ENCODE measurements around the gene SPECC1L.

The SPECC1L gene

GRCh38 chr22:24404561-24405275 lies 134.1 kb downstream of the SPECC1L start:
- DNase-seq = no peak

GRCh38 chr22:24405631-24406321 lies 135.1 kb downstream of the SPECC1L start:
- no peak for DNase-seq

GRCh38 chr22:24406322-24407277 lies 136.0 kb downstream of the SPECC1L start:
- DNase-seq = no peak

GRCh38 chr22:24407278-24407665 lies 136.6 kb downstream of the SPECC1L start:
- DNase-seq = no peak

GRCh38 chr22:24407884-24408283 lies 137.3 kb downstream of the SPECC1L start:
- no peak for DNase-seq

GRCh38 chr22:24408630-24409029 lies 138.0 kb downstream of the SPECC1L start:
- no peak for DNase-seq

GRCh38 chr22:24409707-24410106 lies 139.1 kb downstream of the SPECC1L start:
- DNase-seq = no peak

GRCh38 chr22:24410110-24410856 lies 139.7 kb downstream of the SPECC1L start:
- no peak for DNase-seq

GRCh38 chr22:24411256-24412004 lies 140.8 kb downstream of the SPECC1L start:
- no peak for DNase-seq

GRCh38 chr22:24412274-24412673 lies 141.6 kb downstream of the SPECC1L start:
- DNase-seq = no peak

GRCh38 chr22:24413271-24413670 lies 142.6 kb downstream of the SPECC1L start:
- no peak for DNase-seq

GRCh38 chr22:24413736-24414385 lies 143.2 kb downstream of the SPECC1L start:
- no peak for DNase-seq

- no peak for DNase-seq
Measured at GRCh38 chr22:24414523-24414922, 143.9 kb downstream of the SPECC1L start.

GRCh38 chr22:24414984-24415945 lies 144.6 kb downstream of the SPECC1L start:
- DNase-seq = no peak

- DNase-seq = no peak
Measured at GRCh38 chr22:24416095-24416494, 145.5 kb downstream of the SPECC1L start.

- DNase-seq = no peak
Measured at GRCh38 chr22:24416611-24417010, 146.0 kb downstream of the SPECC1L start.

GRCh38 chr22:24417200-24417599 lies 146.6 kb downstream of the SPECC1L start:
- DNase-seq = no peak

GRCh38 chr22:24417901-24418641 lies 147.4 kb downstream of the SPECC1L start:
- no peak for DNase-seq

- DNase-seq = peak; percentile 48
Measured at GRCh38 chr22:24418786-24419474, 148.3 kb downstream of the SPECC1L start.
